Measurements from ENCODE around the gene MAB21L2.

The MAB21L2 gene

DNA sequence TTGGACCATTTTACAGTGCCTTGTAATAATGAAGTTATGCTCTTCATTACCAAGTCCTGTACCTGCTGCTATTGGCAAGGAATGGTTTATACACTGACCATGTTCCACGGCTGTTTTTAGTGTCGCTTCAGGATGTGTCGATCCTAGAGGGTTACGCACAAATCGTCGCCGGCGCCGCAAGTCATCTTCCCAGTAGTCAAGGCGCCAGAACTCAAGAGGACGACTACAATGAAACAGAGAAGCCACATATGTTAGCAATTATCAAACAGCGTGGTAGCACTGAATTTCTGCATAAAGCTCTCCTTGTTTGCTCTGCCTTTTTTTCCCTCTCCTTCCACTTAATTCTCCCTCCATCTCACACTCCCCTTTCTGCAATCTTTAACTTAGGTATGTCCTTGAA, 17.0 kb downstream of the MAB21L2 start:
- H3K4me1 ChIP-seq (ENCODE audit: control insufficient read depth, insufficient read depth, low read length, poor library complexity, severe bottlenecking), result no peaks in the 10 kb centered on the region
- H3K27ac ChIP-seq (ENCODE audit: insufficient read depth, low read length, poor library complexity, severe bottlenecking), result no peak overlapping the region
- H3K36me3 ChIP-seq (ENCODE audit: control insufficient read depth, insufficient read depth, low read length), result peaks cover 8% of the 10 kb centered on the region
- no peaks in the 10 kb centered on the region for H3K9me3 ChIP-seq (ENCODE audit: control insufficient read depth, low read length)
- H3K4me3 ChIP-seq (ENCODE audit: insufficient read depth, low read depth, low read length, poor library complexity, severe bottlenecking), result no peak overlapping the region
- no peaks in the 10 kb centered on the region for H3K27me3 ChIP-seq (replicated peaks; ENCODE audit: control insufficient read depth, insufficient read depth, low read length, poor library complexity, severe bottlenecking)
- DNase-seq, result no peak

DNA sequence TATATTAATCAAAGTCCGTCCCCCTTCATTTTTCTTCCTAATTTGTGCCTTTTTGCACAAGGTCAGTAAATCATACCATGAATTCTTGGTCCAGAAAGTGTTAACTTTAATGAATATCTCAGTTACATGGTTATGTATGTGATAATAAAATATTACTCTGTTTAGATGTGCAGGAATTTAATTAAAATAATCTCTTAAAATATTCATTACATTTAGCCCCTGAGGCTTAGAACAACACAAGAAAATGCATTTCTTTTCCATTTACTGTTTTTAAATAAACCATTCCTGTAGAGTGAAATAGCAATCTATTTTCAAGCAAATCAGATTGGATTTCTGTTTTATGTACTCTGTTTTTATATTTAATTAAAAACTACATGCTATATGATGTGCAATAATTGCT, 17.6 kb downstream of the MAB21L2 start:
- Histone ChIP-seq H3K27me3 (replicated peaks; ENCODE audit: control insufficient read depth, insufficient read depth, low read length, poor library complexity, severe bottlenecking) (no peaks in the 10 kb centered on the region), H3K9me3 (ENCODE audit: control insufficient read depth, low read length) (no peaks in the 10 kb centered on the region), H3K36me3 (ENCODE audit: control insufficient read depth, insufficient read depth, low read length) (peaks cover 8% of the 10 kb centered on the region), H3K27ac (ENCODE audit: insufficient read depth, low read length, poor library complexity, severe bottlenecking) (no peak overlapping the region), H3K4me1 (ENCODE audit: control insufficient read depth, insufficient read depth, low read length, poor library complexity, severe bottlenecking) (no peaks in the 10 kb centered on the region), H3K4me3 (ENCODE audit: insufficient read depth, low read depth, low read length, poor library complexity, severe bottlenecking) (no peak overlapping the region)
- DNase-seq, result no peak

DNA sequence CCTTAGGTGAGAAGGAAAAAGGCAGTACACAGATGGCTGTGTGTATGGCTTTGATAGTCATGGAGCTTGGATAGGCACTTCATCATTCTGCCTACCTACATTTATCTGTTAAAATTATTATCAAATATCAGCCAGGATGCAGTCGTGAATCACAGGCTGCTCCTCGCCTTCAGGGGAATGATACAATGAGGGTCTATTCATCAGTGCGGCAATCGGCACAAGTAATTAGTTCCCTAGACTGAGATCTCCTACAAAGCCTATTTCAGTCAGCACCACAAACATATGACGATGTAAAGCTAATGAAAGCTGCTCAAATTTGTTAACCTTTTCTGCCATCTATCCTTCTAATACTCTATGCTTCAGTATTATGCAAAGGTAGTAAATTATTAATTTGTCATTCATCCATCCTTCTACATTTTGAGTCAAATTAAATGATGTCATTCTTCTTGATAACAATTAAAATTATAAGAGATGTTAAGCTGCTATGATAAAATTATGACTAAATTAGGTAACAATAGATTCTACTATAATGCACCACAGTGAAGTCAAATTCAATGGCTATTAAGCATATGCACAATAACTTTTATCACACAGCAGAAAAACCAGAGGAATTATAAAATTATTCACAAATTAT, 19.0 kb downstream of the MAB21L2 start:
- Histone ChIP-seq H3K36me3 (ENCODE audit: control insufficient read depth, insufficient read depth, low read length) (peaks cover 8% of the 10 kb centered on the region), H3K4me3 (ENCODE audit: insufficient read depth, low read depth, low read length, poor library complexity, severe bottlenecking) (no peak overlapping the region), H3K27me3 (replicated peaks; ENCODE audit: control insufficient read depth, insufficient read depth, low read length, poor library complexity, severe bottlenecking) (no peaks in the 10 kb centered on the region), H3K27ac (ENCODE audit: insufficient read depth, low read length, poor library complexity, severe bottlenecking) (no peak overlapping the region), H3K4me1 (ENCODE audit: control insufficient read depth, insufficient read depth, low read length, poor library complexity, severe bottlenecking) (no peaks in the 10 kb centered on the region), H3K9me3 (ENCODE audit: control insufficient read depth, low read length) (no peaks in the 10 kb centered on the region)
- no peak for DNase-seq

DNA sequence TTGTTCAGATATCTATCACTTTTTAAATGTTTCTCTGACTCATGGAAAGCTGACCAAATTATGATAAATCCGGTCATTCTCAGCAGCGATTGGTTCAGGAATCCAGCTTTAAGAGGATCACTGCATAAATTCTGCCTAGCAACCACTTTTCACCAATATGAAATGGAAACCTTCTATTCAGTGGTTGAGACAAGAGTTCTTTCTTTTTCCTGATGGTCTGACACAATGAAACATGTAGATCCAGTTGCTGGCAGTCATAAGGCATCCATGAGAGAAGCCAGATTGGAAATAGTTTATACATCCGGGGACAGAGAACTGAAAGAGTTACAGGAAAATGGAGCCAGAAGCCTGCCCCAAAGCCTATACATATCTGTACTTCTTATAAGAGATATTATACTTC, 27.2 kb downstream of the MAB21L2 start:
- Histone ChIP-seq H3K4me1 (ENCODE audit: control insufficient read depth, insufficient read depth, low read length, poor library complexity, severe bottlenecking) (no peaks in the 10 kb centered on the region), H3K27ac (ENCODE audit: insufficient read depth, low read length, poor library complexity, severe bottlenecking) (no peak overlapping the region), H3K36me3 (ENCODE audit: control insufficient read depth, insufficient read depth, low read length) (no peaks in the 10 kb centered on the region), H3K27me3 (replicated peaks; ENCODE audit: control insufficient read depth, insufficient read depth, low read length, poor library complexity, severe bottlenecking) (no peaks in the 10 kb centered on the region), H3K4me3 (ENCODE audit: insufficient read depth, low read depth, low read length, poor library complexity, severe bottlenecking) (no peak overlapping the region), H3K9me3 (ENCODE audit: control insufficient read depth, low read length) (no peaks in the 10 kb centered on the region)
- DNase-seq, result no peak

DNA sequence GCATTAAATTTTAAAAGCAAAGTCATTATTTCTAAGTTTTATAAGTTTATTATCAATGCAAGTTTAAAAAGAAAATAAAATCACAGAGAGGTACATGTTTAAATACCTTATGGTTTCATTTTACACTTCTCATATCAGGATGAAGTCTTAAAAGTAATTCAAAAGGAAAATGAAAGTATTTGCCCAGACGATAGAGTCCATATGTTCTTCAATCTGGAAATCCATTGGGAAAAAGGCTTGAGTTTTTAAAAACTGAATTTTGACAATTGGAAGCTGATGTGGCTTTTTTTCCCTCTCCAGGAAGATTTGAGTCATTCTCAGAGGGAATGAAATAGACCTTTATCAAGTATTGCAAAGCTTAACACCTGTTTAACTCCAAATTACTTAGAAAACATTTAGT, 37.1 kb downstream of the MAB21L2 start:
- no peak for DNase-seq
- no peaks in the 10 kb centered on the region for H3K4me1 ChIP-seq (ENCODE audit: control insufficient read depth, insufficient read depth, low read length, poor library complexity, severe bottlenecking)
- no peaks in the 10 kb centered on the region for H3K36me3 ChIP-seq (ENCODE audit: control insufficient read depth, insufficient read depth, low read length)
- H3K27ac ChIP-seq (ENCODE audit: insufficient read depth, low read length, poor library complexity, severe bottlenecking), result no peak overlapping the region
- H3K9me3 ChIP-seq (ENCODE audit: control insufficient read depth, low read length), result no peaks in the 10 kb centered on the region
- H3K27me3 ChIP-seq (replicated peaks; ENCODE audit: control insufficient read depth, insufficient read depth, low read length, poor library complexity, severe bottlenecking), result no peaks in the 10 kb centered on the region
- H3K4me3 ChIP-seq (ENCODE audit: insufficient read depth, low read depth, low read length, poor library complexity, severe bottlenecking), result no peak overlapping the region

DNA sequence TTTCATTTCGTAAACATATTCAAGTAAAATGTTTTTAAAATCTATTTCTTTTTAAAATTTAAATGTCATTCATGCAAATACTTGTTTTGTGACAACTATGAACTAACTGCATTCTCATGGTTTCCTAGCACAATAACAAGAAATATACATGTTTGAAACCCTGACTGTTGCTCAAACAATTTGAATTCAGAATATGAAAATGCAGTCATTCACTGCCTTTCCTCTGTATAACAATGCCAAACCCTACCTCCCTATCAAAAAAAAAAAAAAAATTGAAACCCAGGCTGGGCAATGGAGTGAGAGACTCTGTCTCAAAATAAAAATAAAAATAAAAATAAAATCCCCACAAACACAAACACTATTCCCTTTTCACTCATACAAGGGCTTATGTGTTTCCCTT, 42.1 kb downstream of the MAB21L2 start:
- DNase-seq, result no peak
- no peaks in the 10 kb centered on the region for H3K4me1 ChIP-seq (ENCODE audit: control insufficient read depth, insufficient read depth, low read length, poor library complexity, severe bottlenecking)
- H3K27me3 ChIP-seq (replicated peaks; ENCODE audit: control insufficient read depth, insufficient read depth, low read length, poor library complexity, severe bottlenecking), result no peaks in the 10 kb centered on the region
- no peak overlapping the region for H3K27ac ChIP-seq (ENCODE audit: insufficient read depth, low read length, poor library complexity, severe bottlenecking)
- H3K36me3 ChIP-seq (ENCODE audit: control insufficient read depth, insufficient read depth, low read length), result no peaks in the 10 kb centered on the region
- H3K9me3 ChIP-seq (ENCODE audit: control insufficient read depth, low read length), result no peaks in the 10 kb centered on the region
- H3K4me3 ChIP-seq (ENCODE audit: insufficient read depth, low read depth, low read length, poor library complexity, severe bottlenecking), result no peak overlapping the region

DNA sequence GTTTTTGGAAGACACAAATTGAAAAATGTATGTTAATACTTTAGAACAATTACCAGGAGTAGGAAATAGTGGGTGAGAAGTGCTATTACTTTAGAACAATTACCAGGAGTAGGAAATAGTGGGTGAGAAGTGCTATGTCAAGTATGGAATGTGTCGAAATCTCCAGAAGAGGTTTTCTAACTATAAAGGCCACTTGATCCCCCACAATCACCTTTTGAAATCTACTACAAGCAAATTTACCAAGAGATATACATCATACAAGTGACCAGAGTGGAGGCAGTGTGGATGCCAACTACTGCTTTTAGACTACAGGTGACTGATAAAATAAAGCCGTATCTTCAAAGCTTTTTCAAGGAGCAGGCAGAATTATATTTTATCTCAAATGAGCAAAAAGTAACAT, 43.1 kb downstream of the MAB21L2 start:
- Histone ChIP-seq H3K4me3 (ENCODE audit: insufficient read depth, low read depth, low read length, poor library complexity, severe bottlenecking) (no peak overlapping the region), H3K9me3 (ENCODE audit: control insufficient read depth, low read length) (no peaks in the 10 kb centered on the region), H3K4me1 (ENCODE audit: control insufficient read depth, insufficient read depth, low read length, poor library complexity, severe bottlenecking) (no peaks in the 10 kb centered on the region), H3K27ac (ENCODE audit: insufficient read depth, low read length, poor library complexity, severe bottlenecking) (no peak overlapping the region), H3K36me3 (ENCODE audit: control insufficient read depth, insufficient read depth, low read length) (no peaks in the 10 kb centered on the region), H3K27me3 (replicated peaks; ENCODE audit: control insufficient read depth, insufficient read depth, low read length, poor library complexity, severe bottlenecking) (no peaks in the 10 kb centered on the region)
- DNase-seq, result no peak

DNA sequence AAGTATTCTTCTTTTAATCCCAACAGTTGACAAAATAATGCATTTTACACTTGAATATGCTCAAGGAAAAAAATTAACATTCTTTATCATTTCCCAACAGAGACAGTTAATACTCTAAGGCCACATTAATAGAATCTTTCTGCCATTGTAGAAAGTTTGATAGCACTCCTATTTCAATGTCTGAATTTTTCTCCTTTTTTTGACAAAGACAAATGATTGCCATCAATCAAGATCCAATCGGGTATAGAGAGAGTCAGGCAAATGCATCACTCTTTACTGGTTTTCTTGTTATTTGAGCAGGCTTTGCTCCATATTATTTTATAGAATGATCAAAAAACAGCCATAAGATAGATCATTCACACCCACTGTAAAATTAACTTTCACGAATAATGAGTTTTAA, 46.1 kb downstream of the MAB21L2 start:
- Histone ChIP-seq H3K9me3 (ENCODE audit: control insufficient read depth, low read length) (no peaks in the 10 kb centered on the region), H3K27ac (ENCODE audit: insufficient read depth, low read length, poor library complexity, severe bottlenecking) (no peak overlapping the region), H3K27me3 (replicated peaks; ENCODE audit: control insufficient read depth, insufficient read depth, low read length, poor library complexity, severe bottlenecking) (no peaks in the 10 kb centered on the region), H3K36me3 (ENCODE audit: control insufficient read depth, insufficient read depth, low read length) (no peaks in the 10 kb centered on the region), H3K4me1 (ENCODE audit: control insufficient read depth, insufficient read depth, low read length, poor library complexity, severe bottlenecking) (no peaks in the 10 kb centered on the region), H3K4me3 (ENCODE audit: insufficient read depth, low read depth, low read length, poor library complexity, severe bottlenecking) (no peak overlapping the region)
- no peak for DNase-seq

DNA sequence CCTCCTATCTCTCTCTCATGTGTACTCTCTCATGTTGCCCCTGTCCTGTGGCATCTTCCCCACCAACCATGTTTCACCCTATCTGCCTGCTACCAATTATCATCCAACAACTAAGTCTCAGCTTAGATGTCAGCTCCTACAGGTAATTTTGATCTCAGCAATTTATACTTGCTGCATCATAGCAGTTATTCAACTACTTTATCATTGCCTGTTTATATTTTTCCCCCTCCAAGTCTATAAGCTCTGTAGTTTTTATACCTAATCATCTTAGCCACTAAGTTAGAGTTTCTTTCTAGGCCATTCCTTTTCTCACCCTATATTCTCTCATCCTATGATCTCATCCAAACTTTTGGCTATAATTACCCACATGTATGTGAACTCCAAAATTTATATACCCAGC, 50.7 kb downstream of the MAB21L2 start:
- no peaks in the 10 kb centered on the region for H3K4me1 ChIP-seq (ENCODE audit: control insufficient read depth, insufficient read depth, low read length, poor library complexity, severe bottlenecking)
- no peaks in the 10 kb centered on the region for H3K36me3 ChIP-seq (ENCODE audit: control insufficient read depth, insufficient read depth, low read length)
- no peak for DNase-seq
- H3K27ac ChIP-seq (ENCODE audit: insufficient read depth, low read length, poor library complexity, severe bottlenecking), result no peak overlapping the region
- no peak overlapping the region for H3K4me3 ChIP-seq (ENCODE audit: insufficient read depth, low read depth, low read length, poor library complexity, severe bottlenecking)
- no peaks in the 10 kb centered on the region for H3K9me3 ChIP-seq (ENCODE audit: control insufficient read depth, low read length)
- no peaks in the 10 kb centered on the region for H3K27me3 ChIP-seq (replicated peaks; ENCODE audit: control insufficient read depth, insufficient read depth, low read length, poor library complexity, severe bottlenecking)
